Stimulated activated CD8-positive, alpha-beta memory T cell treated with anti-CD3 and anti-CD28 coated beads, Interleukin-15, amount 100 ng/mL, for 4 hours (primary cell): Measurements from ENCODE around the gene TUT1.
"Not testable (repeated sequence)": the region's sequence is repeated elsewhere in the genome, so short reads cannot be mapped to it uniquely, and the experiment has no call there.

Experiments used
- DNase-seq, 2 donors: peaks; one replicate each; pipeline ENCODE4 v3.0.0-alpha.2; 2020; ENCODE audit warnings: low read depth in 2 of 2

Gene TUT1

GRCh38 chr11:62604460-62605120, 13.3 kb upstream of the TUT1 start:
- no peak for DNase-seq

- DNase-seq, result no peak
Observed at GRCh38 chr11:62603776-62604299, 12.5 kb upstream of the TUT1 start.

GRCh38 chr11:62603072-62603408, 11.7 kb upstream of the TUT1 start:
- DNase-seq, result no peak

GRCh38 chr11:62602141-62603071, 11.1 kb upstream of the TUT1 start:
- no peak for DNase-seq

- peak; percentile 98 to 99 for DNase-seq
Observed at GRCh38 chr11:62601372-62602140, 10.2 kb upstream of the TUT1 start, which contains the start of gene MTA2. Gene MTA2 (minus strand): TSS chr11:62601865. CDS start chr11:62601450, 415 bp downstream.

- no peak for DNase-seq
Observed at GRCh38 chr11:62601122-62601371, 9.7 kb upstream of the TUT1 start.

- DNase-seq, result no peak
Observed at GRCh38 chr11:62600367-62601121, 9.2 kb upstream of the TUT1 start.

GRCh38 chr11:62599901-62600300, 8.6 kb upstream of the TUT1 start:
- DNase-seq, result no peak

- peak; percentile 81 to 91 for DNase-seq
Observed at GRCh38 chr11:62599069-62599696, 7.9 kb upstream of the TUT1 start.

GRCh38 chr11:62595124-62595523, 3.8 kb upstream of the TUT1 start:
- DNase-seq, result no peak

GRCh38 chr11:62593434-62594044, 2.2 kb upstream of the TUT1 start:
- peak; percentile 44 to 66 for DNase-seq

- no peak for DNase-seq
Observed at GRCh38 chr11:62592989-62593421, 1.7 kb upstream of the TUT1 start.

GRCh38 chr11:62592146-62592815, 958 bp upstream of the TUT1 start:
- no peak for DNase-seq

GRCh38 chr11:62588966-62589637, 2.2 kb downstream of the TUT1 start:
- DNase-seq, result no peak

GRCh38 chr11:62585356-62585755, 6.0 kb downstream of the TUT1 start:
- not testable (repeated sequence) for DNase-seq

GRCh38 chr11:62581735-62582134, 9.6 kb downstream of the TUT1 start:
- DNase-seq, result not testable (repeated sequence)

- no peak for DNase-seq
Observed at GRCh38 chr11:62580959-62581715, 10.2 kb downstream of the TUT1 start.

GRCh38 chr11:62579252-62579651, 12.1 kb downstream of the TUT1 start:
- no peak for DNase-seq

- DNase-seq, result no peak
Observed at GRCh38 chr11:62578541-62578940, 12.8 kb downstream of the TUT1 start.
